ENCODE data around the gene TTC19. TPM values are rescaled to one million over a fixed set of nuclear protein-coding genes. Genes with fewer than 3 reads are reported as not detected.

The TTC19 gene
- total and polyA plus RNA-seq, 8 donors = 31.6 to 70.5 (median 59.9) TPM

- no peaks in the 10 kb centered on the region for H3K9me3 ChIP-seq
- intact Hi-C loops (cut with DNase I) = no loop called here
- DNase-seq (peak in 1 of 4 donors; percentile 26), ATAC-seq (no peak)
- H3K27me3 ChIP-seq = no peaks in the 10 kb centered on the region
- H3K36me3 ChIP-seq = peaks cover 0 to 31% of the 10 kb centered on the region in 2 donors
- TF ChIP-seq CTCF (IDR thresholded peaks at IDR 0.05) = no peak
- peaks cover 13 to 61% of the 10 kb centered on the region in 2 donors for H3K4me1 ChIP-seq
- H3K4me3 ChIP-seq = peak overlapping the region in 1 of 2 donors; percentile 86
- H3K27ac ChIP-seq = peak overlapping the region; percentile 94 to 98
Measured at GRCh38 chr17:15998031-15998562, 1.5 kb upstream of the TTC19 start.

- Histone ChIP-seq H3K36me3 (peaks cover 3 to 42% of the 10 kb centered on the region in 2 donors), H3K9me3 (no peaks in the 10 kb centered on the region), H3K4me1 (peaks cover 13 to 60% of the 10 kb centered on the region in 2 donors), H3K4me3 (peak overlapping the region; percentile 65 to 86), H3K27ac (peak overlapping the region; percentile 94 to 98), H3K27me3 (no peaks in the 10 kb centered on the region)
- DNase-seq = peak in 2 of 4 donors; percentile 36 to 55
- intact Hi-C loops (cut with DNase I) = no loop called here
- ATAC-seq = peak; percentile 50
- no peak for TF ChIP-seq CTCF (IDR thresholded peaks at IDR 0.05)
Measured at GRCh38 chr17:15999974-16000827, 577 bp downstream of the TTC19 start.

- H3K27me3 ChIP-seq = no peaks in the 10 kb centered on the region
- TF ChIP-seq CTCF (IDR thresholded peaks at IDR 0.05) = no peak
- H3K4me3 ChIP-seq = peak overlapping the region; percentile 65 to 86
- H3K27ac ChIP-seq = peak overlapping the region in 1 of 2 donors; percentile 33
- no peaks in the 10 kb centered on the region for H3K9me3 ChIP-seq
- peaks cover 13 to 50% of the 10 kb centered on the region in 2 donors for H3K4me1 ChIP-seq
- ATAC-seq (no peak), DNase-seq (no peak)
- H3K36me3 ChIP-seq = peaks cover 3 to 54% of the 10 kb centered on the region in 2 donors
- intact Hi-C loops (cut with DNase I) = no loop called here
Measured at GRCh38 chr17:16001226-16001897, 1.7 kb downstream of the TTC19 start.

- Histone ChIP-seq H3K27me3 (no peaks in the 10 kb centered on the region), H3K9me3 (no peaks in the 10 kb centered on the region), H3K4me3 (no peak overlapping the region), H3K4me1 (peaks cover 13 to 41% of the 10 kb centered on the region in 2 donors), H3K36me3 (peaks cover 3 to 66% of the 10 kb centered on the region in 2 donors), H3K27ac (peak overlapping the region in 1 of 2 donors; percentile 0)
- DNase-seq = no peak
- no peak for ATAC-seq
- no peak for TF ChIP-seq CTCF (IDR thresholded peaks at IDR 0.05)
- intact Hi-C loops (cut with DNase I) = no loop called here
Measured at GRCh38 chr17:16002708-16003260, 3.2 kb downstream of the TTC19 start.

All from left lung (tissue), 10 donors.